Psoas muscle (tissue), 8 donors: ENCODE data around the gene MTFR1L. TPM values are rescaled to one million over a fixed set of nuclear protein-coding genes. Genes with fewer than 3 reads are reported as not detected.

Experiments used
- ATAC-seq, 4 donors: fragments of 200-7000 bp; cut with Tn5 transposase; one replicate each; pipeline ENCODE4 v1.9.1; 2020; ENCODE audit warnings: moderate library complexity in 3 of 4, mild to moderate bottlenecking in 2 of 4
- DNase-seq, 2 donors: peaks; one replicate each; pipeline ENCODE4 v3.0.0-alpha.2; 2020
- H3K27ac ChIP-seq: fragments of 200-600 bp; one replicate; pipeline ENCODE4 v1.8.0; 2022
- H3K27me3 ChIP-seq, 3 donors: fragments of 200-600 bp in 1 of 3; one replicate each; pipeline versions ENCODE4 v1.6.1 to v1.8.0; 2013 to 2022; ENCODE audit warnings: low read length in 2 of 3, mild to moderate bottlenecking in 2 of 3, moderate library complexity in 1 of 3; ENCODE audit not compliant: insufficient read depth in 3 of 3
- H3K36me3 ChIP-seq, 2 donors: fragments of 200-600 bp in 1 of 2; one replicate each; pipeline versions ENCODE4 v1.6.1 to v1.8.0; 2013 to 2022; ENCODE audit warnings: low read depth in 1 of 2, mild to moderate bottlenecking in 1 of 2, moderate library complexity in 1 of 2; ENCODE audit not compliant: insufficient read depth in 1 of 2
- H3K4me1 ChIP-seq: fragments of 200-600 bp; one replicate; pipeline ENCODE4 v1.8.0; 2022
- H3K4me3 ChIP-seq: fragments of 200-600 bp; one replicate; pipeline ENCODE4 v1.8.0; 2022; ENCODE audit warnings: mild to moderate bottlenecking
- H3K9me3 ChIP-seq: fragments of 200-600 bp; one replicate; pipeline ENCODE4 v1.8.0; 2022
- WGBS, 3 donors: extraction: QIAGEN DNeasy Blood & Tissue Kit; methylation state at CpG; one replicate each; pipeline versions ENCODE4 v1.1.6 to v1.1.7; 2013; 5-methylcytosine and 5-hydroxymethylcytosine counted together
- intact Hi-C, 2 donors: fragments of 100-400 bp; cut with DNase I; formaldehyde crosslinking; loops; one replicate each; pipeline versions ENCODE4 v1.11.0 to v1.14.2; 2022
- polyA plus RNA-seq, 3 donors: library from polyadenylated mRNA; stranded (reverse); fragments of 200-250 nt; gene quantifications; one replicate each; pipeline ENCODE4 v1.2.3, GENCODE V29; 2013
- total RNA-seq, 4 donors: library from RNA; stranded (reverse); fragmentation: NEBNext Ultra II Directional in 2 of 4; extraction: Animal tissue kit (Norgen Biotek cat#: 25700) in 2 of 4; gene quantifications; one replicate each; pipeline versions ENCODE4 v1.2.1 to v1.2.4, GENCODE V29; 2021 to 2023
- TF ChIP-seq, protein P1 (sequence below): fragments of 200-600 bp; IDR thresholded peaks from one replicate; pipeline ENCODE4 v1.8.0; 2022; ENCODE audit warnings: antibody characterized with exemption
- donor health status: healthy with polysubstance abuse.
- donor health status: DM: no; HTN: no; CAD: no; lungs with moderate emphysema.
- donor health status: Bipolar disorder and iron deficiency.
- donor health status: healthy.
- donor health status: DM: yes; HTN: yes; CAD: no.
- donor health status: DM: no; HTN: no; CAD: no.
- donor health status: DM: no; HTN: no; CAD: no.
- donor health status: DM: yes; HTN: yes; CAD: no.

MTFR1L gene
- total and polyA plus RNA-seq, 7 donors = 85.2 to 135 (median 99.2) TPM

DNA sequence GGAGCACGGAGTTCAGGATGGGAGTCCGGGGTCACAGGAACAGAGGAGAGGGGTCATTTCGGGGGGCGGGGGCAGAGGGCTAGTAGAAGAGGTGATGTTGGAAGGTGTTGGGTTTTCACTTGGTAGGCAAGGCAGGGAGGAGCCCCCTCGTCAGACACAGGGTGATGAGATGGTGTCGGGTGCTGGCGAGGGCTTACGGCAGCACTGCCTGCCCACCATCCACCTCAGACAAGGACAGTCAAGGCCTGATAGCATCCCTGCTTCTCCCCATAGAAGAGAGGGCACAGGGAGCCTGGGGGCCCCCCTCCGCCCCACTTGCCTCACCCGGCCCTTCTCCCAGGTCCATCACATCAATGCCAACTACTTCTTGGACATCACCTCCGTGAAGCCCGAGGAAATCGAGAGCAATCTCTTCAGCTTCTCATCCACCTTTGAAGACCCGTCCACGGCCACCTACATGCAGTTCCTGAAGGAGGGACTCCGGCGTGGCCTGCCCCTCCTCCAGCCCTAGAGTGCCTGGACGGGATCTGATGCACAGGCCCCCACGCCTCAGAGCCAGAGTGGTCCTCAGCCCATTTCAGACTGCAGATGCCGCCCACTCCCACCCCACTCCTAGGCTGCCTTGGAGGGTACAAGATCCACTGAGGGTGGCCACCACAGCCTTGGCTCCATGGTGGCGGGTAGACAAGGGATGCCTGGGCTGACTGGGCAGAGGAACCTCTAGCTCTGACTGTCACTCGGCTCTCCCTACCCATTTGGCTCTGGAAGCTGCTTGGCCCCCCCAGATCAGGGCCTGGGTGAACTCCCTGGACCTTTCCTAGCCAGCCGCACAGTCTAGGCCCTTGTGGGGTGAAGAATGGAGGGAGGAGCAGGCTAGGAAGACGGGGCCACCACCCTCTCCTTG, 4.3 kb upstream of the MTFR1L start:
- Histone ChIP-seq H3K27me3 (no peaks in the 10 kb centered on the region), H3K27ac (no peak overlapping the region), H3K9me3 (no peaks in the 10 kb centered on the region), H3K4me3 (no peak overlapping the region), H3K4me1 (peaks cover 15% of the 10 kb centered on the region), H3K36me3 (peaks cover 0 to 54% of the 10 kb centered on the region in 2 donors)
- TF ChIP-seq, protein P1, sequence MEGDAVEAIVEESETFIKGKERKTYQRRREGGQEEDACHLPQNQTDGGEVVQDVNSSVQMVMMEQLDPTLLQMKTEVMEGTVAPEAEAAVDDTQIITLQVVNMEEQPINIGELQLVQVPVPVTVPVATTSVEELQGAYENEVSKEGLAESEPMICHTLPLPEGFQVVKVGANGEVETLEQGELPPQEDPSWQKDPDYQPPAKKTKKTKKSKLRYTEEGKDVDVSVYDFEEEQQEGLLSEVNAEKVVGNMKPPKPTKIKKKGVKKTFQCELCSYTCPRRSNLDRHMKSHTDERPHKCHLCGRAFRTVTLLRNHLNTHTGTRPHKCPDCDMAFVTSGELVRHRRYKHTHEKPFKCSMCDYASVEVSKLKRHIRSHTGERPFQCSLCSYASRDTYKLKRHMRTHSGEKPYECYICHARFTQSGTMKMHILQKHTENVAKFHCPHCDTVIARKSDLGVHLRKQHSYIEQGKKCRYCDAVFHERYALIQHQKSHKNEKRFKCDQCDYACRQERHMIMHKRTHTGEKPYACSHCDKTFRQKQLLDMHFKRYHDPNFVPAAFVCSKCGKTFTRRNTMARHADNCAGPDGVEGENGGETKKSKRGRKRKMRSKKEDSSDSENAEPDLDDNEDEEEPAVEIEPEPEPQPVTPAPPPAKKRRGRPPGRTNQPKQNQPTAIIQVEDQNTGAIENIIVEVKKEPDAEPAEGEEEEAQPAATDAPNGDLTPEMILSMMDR = no peak
- ATAC-seq (no peak), DNase-seq (no peak)
- intact Hi-C loops = no loop called here
- 87 to 91% (median 89%) methylated on average over 24 of the region's 24 CpGs for WGBS, 3 donors

- H3K4me3 ChIP-seq = no peak overlapping the region
- ATAC-seq (no peak), DNase-seq (no peak)
- H3K36me3 ChIP-seq = peaks cover 0 to 52% of the 10 kb centered on the region in 2 donors
- no peaks in the 10 kb centered on the region for H3K27me3 ChIP-seq
- H3K4me1 ChIP-seq = peaks cover 17% of the 10 kb centered on the region
- intact Hi-C loops = no loop called here
- TF ChIP-seq, protein P1 = no peak
- WGBS, 3 donors = 81 to 87% (median 84%) methylated on average over 14 to 15 of the region's 15 CpGs
- H3K27ac ChIP-seq = no peak overlapping the region
- H3K9me3 ChIP-seq = no peaks in the 10 kb centered on the region
Measured at GRCh38 chr1:25816112-25816718, 3.5 kb upstream of the MTFR1L start.

DNA sequence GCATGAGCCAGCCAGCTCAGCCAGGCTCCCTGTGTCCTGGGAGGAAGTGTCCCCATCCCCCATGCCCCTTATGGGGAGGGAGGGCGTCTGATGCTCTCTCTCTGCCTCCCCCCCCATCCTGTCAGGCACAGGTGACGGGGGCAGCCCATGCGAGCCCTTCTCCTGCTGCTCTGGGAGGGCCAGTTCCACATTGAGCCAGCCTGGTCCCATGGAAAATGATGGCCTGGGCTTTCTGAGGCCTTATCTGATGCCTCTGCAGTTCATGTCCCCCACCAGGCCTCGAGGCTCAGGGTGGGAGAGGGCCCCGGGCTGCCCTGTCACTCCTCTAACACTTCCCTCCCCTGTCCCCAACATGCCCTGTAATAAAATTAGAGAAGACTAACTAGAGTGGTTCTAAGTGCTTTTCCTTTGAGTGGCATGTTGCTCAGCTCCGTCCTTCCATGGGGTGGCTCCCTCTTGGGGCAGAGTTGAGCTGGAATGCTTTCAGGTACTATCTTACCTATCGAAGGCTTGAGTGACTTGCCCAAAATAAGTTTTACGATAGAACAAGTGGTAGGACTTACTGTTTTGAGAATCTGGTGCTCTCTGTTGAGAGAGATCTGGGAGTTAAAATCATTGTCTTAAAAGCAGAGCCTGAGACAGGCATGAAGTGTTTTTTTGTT, 1.8 kb upstream of the MTFR1L start:
- Histone ChIP-seq H3K4me3 (no peak overlapping the region), H3K27me3 (no peaks in the 10 kb centered on the region), H3K27ac (no peak overlapping the region), H3K9me3 (no peaks in the 10 kb centered on the region), H3K4me1 (peaks cover 31% of the 10 kb centered on the region), H3K36me3 (peaks cover 0 to 37% of the 10 kb centered on the region in 2 donors)
- TF ChIP-seq, protein P1 = no peak
- intact Hi-C loops = no loop called here
- DNase-seq (no peak), ATAC-seq (no peak)
- WGBS, 3 donors = 37 to 51% (median 38%) methylated on average over 8 of the region's 8 CpGs

- no peaks in the 10 kb centered on the region for H3K9me3 ChIP-seq
- H3K4me1 ChIP-seq = peaks cover 31% of the 10 kb centered on the region
- WGBS, 3 donors = 41 to 56% (median 52%) methylated on average over 6 of the region's 6 CpGs
- TF ChIP-seq, protein P1 = no peak
- H3K27me3 ChIP-seq = no peaks in the 10 kb centered on the region
- peak overlapping the region; percentile 73 for H3K4me3 ChIP-seq
- H3K36me3 ChIP-seq = peaks cover 0 to 37% of the 10 kb centered on the region in 2 donors
- intact Hi-C loops = no loop called here
- DNase-seq (no peak), ATAC-seq (no peak)
- H3K27ac ChIP-seq = peak overlapping the region; percentile 92
Measured at GRCh38 chr1:25818569-25818968, 1.2 kb upstream of the MTFR1L start.
